Mesendoderm (in vitro differentiated cells): Measurements from ENCODE around the gene BTN3A1.
"Not testable (repeated sequence)": the region's sequence is repeated elsewhere in the genome, so short reads cannot be mapped to it uniquely, and the experiment has no call there.

Experiments used
- DNase-seq: peaks from one replicate; pipeline ENCODE4 v3.0.0; 2013
- H2AK5ac ChIP-seq: 2 replicates; pipeline ENCODE4 v1.6.1; 2013; ENCODE audit warnings: low read length, inconsistent platforms
- H2BK120ac ChIP-seq: 2 replicates; pipeline ENCODE4 v1.6.1; 2013; ENCODE audit warnings: low read depth, mild to moderate bottlenecking, low read length, moderate library complexity, mixed read lengths
- H2BK15ac ChIP-seq: replicated peaks from 2 replicates; pipeline ENCODE4 v1.6.1; 2013; ENCODE audit warnings: low read depth, mild to moderate bottlenecking, moderate library complexity
- H2BK5ac ChIP-seq: 2 replicates; pipeline ENCODE4 v1.6.1; 2013; ENCODE audit warnings: low read length, inconsistent platforms
- H3K18ac ChIP-seq: 2 replicates; pipeline ENCODE4 v1.6.1; 2013; ENCODE audit warnings: mild to moderate bottlenecking, low read length, mixed read lengths
- H3K23ac ChIP-seq: one replicate; pipeline ENCODE4 v1.6.1; 2013; ENCODE audit warnings: low read length
- H3K27ac ChIP-seq: 2 replicates; pipeline ENCODE4 v1.5.1; 2013; ENCODE audit warnings: low read depth, mild to moderate bottlenecking, inconsistent platforms, low read length, moderate library complexity
- H3K27me3 ChIP-seq: 2 replicates; pipeline ENCODE4 v1.6.1; 2013; ENCODE audit warnings: low read length, control low read depth, mild to moderate bottlenecking, inconsistent platforms; ENCODE audit not compliant: insufficient read depth, poor library complexity
- H3K36me3 ChIP-seq: 2 replicates; pipeline ENCODE4 v1.6.1; 2013; ENCODE audit warnings: low read length, inconsistent platforms; ENCODE audit not compliant: control insufficient read depth, insufficient read depth
- H3K4ac ChIP-seq: one replicate; pipeline ENCODE4 v1.6.1; 2013; ENCODE audit warnings: low read depth, mild to moderate bottlenecking, low read length, moderate library complexity
- H3K4me1 ChIP-seq: 2 replicates; pipeline ENCODE4 v1.6.1; 2013; ENCODE audit warnings: low read depth, low read length, inconsistent platforms; ENCODE audit not compliant: control insufficient read depth
- H3K4me2 ChIP-seq: 2 replicates; pipeline ENCODE4 v1.6.1; 2013; ENCODE audit warnings: low read length
- H3K4me3 ChIP-seq: 2 replicates; pipeline ENCODE4 v1.5.1; 2013; ENCODE audit warnings: mild to moderate bottlenecking, low read length
- H3K56ac ChIP-seq: one replicate; pipeline ENCODE4 v1.6.1; 2013; ENCODE audit warnings: low read length
- H3K79me1 ChIP-seq: 2 replicates; pipeline ENCODE4 v1.6.1; 2013; ENCODE audit warnings: low read length, inconsistent platforms
- H3K79me2 ChIP-seq: 2 replicates; pipeline ENCODE4 v1.6.1; 2013; ENCODE audit warnings: mild to moderate bottlenecking, low read length; ENCODE audit not compliant: control insufficient read depth, insufficient read depth
- H3K9ac ChIP-seq: 2 replicates; pipeline ENCODE4 v1.6.1; 2013; ENCODE audit warnings: low read length, inconsistent platforms
- H4K5ac ChIP-seq: one replicate; pipeline ENCODE4 v1.6.1; 2013; ENCODE audit warnings: low read length
- H4K8ac ChIP-seq: one replicate; pipeline ENCODE4 v1.6.1; 2013; ENCODE audit warnings: low read depth, mild to moderate bottlenecking, control low read depth, low read length, moderate library complexity
- WGBS: extraction: QIAGEN DNeasy Blood & Tissue Kit; methylation state at CpG from one replicate; pipeline ENCODE4 v1.1.7; 2013; ENCODE audit warnings: low lambda C conversion rate, missing lambda C conversion rate; ENCODE audit not compliant: insufficient coverage; ENCODE audit errors: extremely low coverage; 5-methylcytosine and 5-hydroxymethylcytosine counted together

Gene BTN3A1

DNA sequence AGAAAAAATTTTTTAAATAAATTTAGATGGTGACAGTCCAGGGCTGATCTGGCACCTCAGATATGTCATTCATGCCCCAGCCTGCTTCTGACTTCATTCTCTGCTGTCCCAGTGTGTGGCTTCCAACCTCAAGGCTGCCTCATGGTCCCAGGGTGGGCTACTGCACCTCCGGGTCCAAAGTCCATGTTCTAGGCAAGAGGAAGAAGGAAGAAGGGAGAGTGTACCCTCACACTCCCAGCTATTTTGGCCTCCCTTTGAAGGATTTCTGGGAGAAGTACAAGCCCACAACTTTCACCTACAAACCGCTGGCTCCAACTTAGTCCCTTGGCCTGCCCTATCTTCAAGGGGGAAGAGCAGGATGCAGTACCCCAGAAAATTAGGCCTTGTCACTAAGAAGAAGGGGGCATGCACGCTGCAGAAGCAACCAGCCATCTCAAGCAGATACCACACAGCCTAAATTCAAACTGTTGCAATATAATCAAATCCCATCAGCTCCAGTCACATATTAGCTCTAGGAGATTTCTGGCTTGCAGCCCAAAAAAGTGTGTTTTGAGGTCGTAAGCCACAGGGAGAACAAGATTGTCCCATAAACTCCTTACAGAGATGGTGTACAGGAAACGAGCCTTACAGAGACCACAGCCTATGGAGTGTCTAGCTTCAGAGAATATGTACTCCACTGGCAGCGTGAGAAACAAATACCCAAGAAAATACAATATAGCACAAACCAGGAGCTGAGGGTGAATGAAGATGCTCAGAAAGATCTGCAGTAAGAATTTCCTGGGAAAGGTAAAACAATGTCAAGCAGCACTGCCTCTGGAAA is 38.0 kb upstream of the BTN3A1 start:
- Histone ChIP-seq H3K18ac (no peak overlapping the region), H3K23ac (no peak overlapping the region), H3K4ac (no peak overlapping the region), H3K36me3 (no peaks in the 10 kb centered on the region), H2BK120ac (no peak overlapping the region), H4K5ac (no peak overlapping the region), H2AK5ac (no peak overlapping the region), H2BK15ac (no peak overlapping the region), H3K79me1 (no peaks in the 10 kb centered on the region), H3K27ac (no peak overlapping the region), H4K8ac (no peak overlapping the region), H3K56ac (no peak overlapping the region), H2BK5ac (no peak overlapping the region), H3K4me2 (no peak overlapping the region), H3K79me2 (no peaks in the 10 kb centered on the region), H3K4me1 (no peaks in the 10 kb centered on the region), H3K9ac (no peak overlapping the region), H3K27me3 (no peaks in the 10 kb centered on the region), H3K4me3 (no peak overlapping the region)
- DNase-seq, result no peak
- no CpG with 5 or more reads among the region's 6 CpGs for WGBS

DNA sequence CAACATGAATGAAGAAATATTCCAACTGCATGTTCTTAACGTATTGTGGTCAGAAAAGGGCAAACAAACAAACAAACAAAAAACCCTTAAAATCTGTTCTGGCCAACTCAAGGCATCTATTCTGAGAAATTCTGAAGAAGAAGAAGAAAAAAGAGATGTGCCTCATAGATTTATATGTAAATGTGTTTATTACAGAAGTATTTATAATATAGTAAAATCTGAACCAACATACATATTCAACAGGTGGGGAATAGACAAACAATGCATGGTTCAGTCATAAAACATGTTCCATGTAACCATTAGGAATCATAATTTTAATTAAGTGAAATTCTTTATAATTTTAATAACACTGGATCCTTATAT is 36.5 kb upstream of the BTN3A1 start:
- H4K5ac ChIP-seq, result no peak overlapping the region
- H3K56ac ChIP-seq, result peak overlapping the region; percentile 85
- H3K18ac ChIP-seq, result no peak overlapping the region
- no peak overlapping the region for H4K8ac ChIP-seq
- no peak overlapping the region for H3K27ac ChIP-seq
- no peak overlapping the region for H2BK15ac ChIP-seq
- no peak overlapping the region for H2AK5ac ChIP-seq
- no peak overlapping the region for H3K23ac ChIP-seq
- H3K79me1 ChIP-seq, result no peaks in the 10 kb centered on the region
- no peaks in the 10 kb centered on the region for H3K4me1 ChIP-seq
- H3K79me2 ChIP-seq, result no peaks in the 10 kb centered on the region
- no peak overlapping the region for H2BK120ac ChIP-seq
- no peak overlapping the region for H3K4ac ChIP-seq
- DNase-seq, result no peak
- no CpG with 5 or more reads among the region's 1 CpG for WGBS
- no peaks in the 10 kb centered on the region for H3K27me3 ChIP-seq
- H2BK5ac ChIP-seq, result no peak overlapping the region
- H3K4me3 ChIP-seq, result no peak overlapping the region
- no peak overlapping the region for H3K4me2 ChIP-seq
- peak overlapping the region; percentile 22 for H3K9ac ChIP-seq
- H3K36me3 ChIP-seq, result no peaks in the 10 kb centered on the region

DNA sequence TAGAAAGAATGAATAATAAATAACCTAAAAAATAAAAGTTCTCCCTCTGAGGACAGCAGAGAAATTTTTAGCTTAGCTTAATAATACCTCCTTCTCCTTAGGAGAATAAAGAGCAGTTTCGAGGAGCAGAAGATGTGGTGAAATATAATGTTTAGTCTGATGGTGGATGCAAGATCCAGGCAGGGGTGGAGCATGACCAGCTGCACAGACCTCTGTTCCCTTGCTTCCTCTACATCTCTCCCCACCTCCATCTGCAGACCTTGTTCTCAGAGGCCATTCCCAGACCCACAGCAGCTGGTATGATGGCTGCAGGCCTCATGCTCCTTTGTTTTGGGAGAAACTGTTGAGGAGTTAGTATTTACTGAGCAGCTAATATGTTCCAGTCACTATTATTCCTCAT is 35.6 kb upstream of the BTN3A1 start:
- no peaks in the 10 kb centered on the region for H3K79me1 ChIP-seq
- H4K5ac ChIP-seq, result no peak overlapping the region
- no peaks in the 10 kb centered on the region for H3K36me3 ChIP-seq
- H2BK15ac ChIP-seq, result no peak overlapping the region
- no peaks in the 10 kb centered on the region for H3K79me2 ChIP-seq
- H3K4ac ChIP-seq, result no peak overlapping the region
- H4K8ac ChIP-seq, result no peak overlapping the region
- H3K18ac ChIP-seq, result no peak overlapping the region
- H3K27ac ChIP-seq, result no peak overlapping the region
- WGBS, result no CpG with 5 or more reads among the region's 1 CpG
- no peak overlapping the region for H3K4me2 ChIP-seq
- H3K56ac ChIP-seq, result no peak overlapping the region
- H2BK120ac ChIP-seq, result no peak overlapping the region
- H3K27me3 ChIP-seq, result no peaks in the 10 kb centered on the region
- H3K23ac ChIP-seq, result no peak overlapping the region
- no peaks in the 10 kb centered on the region for H3K4me1 ChIP-seq
- no peak for DNase-seq
- H2BK5ac ChIP-seq, result no peak overlapping the region
- H2AK5ac ChIP-seq, result no peak overlapping the region
- no peak overlapping the region for H3K4me3 ChIP-seq
- no peak overlapping the region for H3K9ac ChIP-seq

DNA sequence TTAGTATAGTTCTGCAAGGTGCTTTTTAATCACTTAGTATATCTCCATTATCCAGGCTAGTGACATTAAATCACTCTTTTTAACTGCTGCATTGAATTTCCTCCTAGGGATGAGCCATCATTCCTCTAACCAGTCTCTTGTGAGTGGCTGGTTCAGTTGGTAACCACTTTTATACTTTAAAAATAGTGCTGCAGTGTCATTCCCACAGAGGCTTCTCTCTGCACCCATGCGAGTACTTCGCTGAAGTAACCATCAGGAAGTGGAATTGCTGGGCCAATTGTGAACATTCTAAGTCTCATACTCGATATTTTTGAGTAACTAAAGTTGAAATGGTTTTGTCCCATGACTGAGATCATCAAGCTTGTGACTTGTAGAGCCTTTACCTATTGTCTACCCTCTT is 35.0 kb upstream of the BTN3A1 start:
- Histone ChIP-seq H3K4me1 (no peaks in the 10 kb centered on the region), H3K23ac (no peak overlapping the region), H2AK5ac (no peak overlapping the region), H3K36me3 (no peaks in the 10 kb centered on the region), H4K8ac (no peak overlapping the region), H4K5ac (no peak overlapping the region), H3K4me2 (no peak overlapping the region), H3K18ac (no peak overlapping the region), H3K4me3 (no peak overlapping the region), H3K9ac (no peak overlapping the region), H3K79me2 (no peaks in the 10 kb centered on the region), H2BK5ac (no peak overlapping the region), H3K27ac (no peak overlapping the region), H3K4ac (no peak overlapping the region), H2BK120ac (no peak overlapping the region), H3K56ac (no peak overlapping the region), H3K79me1 (no peaks in the 10 kb centered on the region), H2BK15ac (no peak overlapping the region), H3K27me3 (no peaks in the 10 kb centered on the region)
- no peak for DNase-seq
- no CpG with 5 or more reads among the region's 3 CpGs for WGBS

DNA sequence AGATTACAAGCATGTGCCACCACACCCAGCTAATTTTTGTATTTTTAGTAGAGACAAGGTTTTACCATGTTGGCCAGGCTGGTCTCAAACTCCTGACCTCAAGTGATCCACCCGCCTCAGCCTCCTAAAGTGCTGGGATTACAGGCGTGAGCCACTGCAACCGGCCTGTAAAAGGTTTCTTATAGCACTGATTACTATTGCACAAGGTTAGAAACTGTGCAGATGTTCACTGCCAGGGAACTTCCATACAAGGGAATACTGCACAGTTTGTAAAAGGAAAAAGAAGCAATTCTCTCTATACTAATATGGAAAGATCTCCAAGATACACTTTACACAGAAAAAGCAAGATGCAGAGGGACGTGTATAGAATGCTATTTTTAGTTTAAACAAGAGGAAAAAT is 30.3 kb upstream of the BTN3A1 start:
- H2BK5ac ChIP-seq, H4K8ac ChIP-seq, H4K5ac ChIP-seq, H3K18ac ChIP-seq, H2BK15ac ChIP-seq, H3K9ac ChIP-seq, H3K27me3 ChIP-seq, H2BK120ac ChIP-seq, H3K23ac ChIP-seq, H3K4ac ChIP-seq, H3K36me3 ChIP-seq, H3K79me2 ChIP-seq, H3K79me1 ChIP-seq, H3K4me2 ChIP-seq, H3K4me3 ChIP-seq, DNase-seq, H3K4me1 ChIP-seq, H3K27ac ChIP-seq, H3K56ac ChIP-seq, H2AK5ac ChIP-seq: not testable (repeated sequence)
- WGBS, result no CpG with 5 or more reads among the region's 4 CpGs
